Measurements from ENCODE around the gene RFT1. TPM values are rescaled to one million over a fixed set of nuclear protein-coding genes. Genes with fewer than 3 reads are reported as not detected.

Gene RFT1
- total and polyA plus RNA-seq, 2 of the 13 experiments (the other 11 are each of a cell fraction or from before 2014, with no cell fraction given), result 23.2 to 37.0 TPM

- Histone ChIP-seq H3K4me3 (replicated peaks in 1 of 3; ENCODE audit: insufficient read depth in 1 of 3, low read depth in 2 of 3, low read length in 3 of 3) (no peak overlapping the region), H2AFZ (ENCODE audit: low read length) (no peak overlapping the region), H3K27me3 (ENCODE audit: control insufficient read depth in 1 of 2, insufficient read depth in 2 of 2, low read length in 2 of 2) (no peaks in the 10 kb centered on the region; a peak in 1 of 5 replicates), H3K9ac (ENCODE audit: insufficient read depth, low read depth, low read length) (no peak overlapping the region), H3K4me2 (ENCODE audit: low read depth, low read length) (no peak overlapping the region), H3K4me1 (ENCODE audit: insufficient read depth, low read length) (peaks cover 11% of the 10 kb centered on the region), H4K20me1 (ENCODE audit: insufficient read depth, low read length) (no peaks in the 10 kb centered on the region), H3K27ac (ENCODE audit: extremely low read length, insufficient read depth, low read length) (no peak overlapping the region), H3K9me3 (ENCODE audit: low read length) (no peaks in the 10 kb centered on the region), H3K79me2 (ENCODE audit: insufficient read depth, low read length) (no peaks in the 10 kb centered on the region), H3K36me3 (replicated peaks in 1 of 2; ENCODE audit: control insufficient read depth in 1 of 2, insufficient read depth in 2 of 2, low read length in 2 of 2) (peaks cover 3 to 23% of the 10 kb centered on the region in 2 experiments)
- DNase-seq (ENCODE audit: low spot score), result no peak
- CTCF ChIA-PET (ENCODE audit: low intra/inter-chr PET ratio, low total read pairs), result interaction anchor here (0.7 to 7.2 kb wide), 6 partner anchors 20 to 85 kb away, joined by 3 to 81 read pairs (median 4); no protein-coding TSS in a partner anchor
- no peak for FAIRE-seq
- POLR2A ChIA-PET, result interaction anchor here (0.9 to 1.1 kb wide), 2 partner anchors 56 to 83 kb away, joined by 3 to 4 read pairs; no protein-coding TSS in a partner anchor
- WGBS (ENCODE audit: low lambda C conversion rate), result 100% methylated on average over 1 of the region's 1 CpG
- no peak; the same call in 2 of the 3 replicates for ATAC-seq
- no peak for TF ChIP-seq NCOA1 (CRISPR knock-in tag; IDR thresholded peaks at IDR 0.05)
- no peak for TF ChIP-seq ZNF567 (CRISPR knock-in tag; IDR thresholded peaks at IDR 0.05; ENCODE audit: borderline replicate concordance)
- no peak for TF ChIP-seq MIER2 (CRISPR knock-in tag; IDR thresholded peaks at IDR 0.05)
- TF ChIP-seq TMF1 (CRISPR knock-in tag; IDR thresholded peaks at IDR 0.05; ENCODE audit: low read depth), result no peak
- TF ChIP-seq ZNF350 (CRISPR knock-in tag; IDR thresholded peaks at IDR 0.05; ENCODE audit: borderline replicate concordance, low read depth), result no peak
- no peak for TF ChIP-seq NFE2 (CRISPR knock-in tag; IDR thresholded peaks at IDR 0.05)
- no peak for TF ChIP-seq ZUFSP (CRISPR knock-in tag; IDR thresholded peaks at IDR 0.05; ENCODE audit: borderline replicate concordance)
- no TSS peak for BruUV-seq (replicated peaks)
- intact Hi-C loops (cut with micrococcal nuclease; ENCODE audit: unreplicated experiment) (loop anchor here (1.0 kb wide), 1 partner anchor 83 kb away; no protein-coding TSS in a partner anchor), in situ Hi-C loops (cut with HindIII; ENCODE audit: extremely low pct_ligation_motif_present, low pct_unique_long_range_greater_than_20kb) (no loop called here)
Observed at GRCh38 chr3:53113293-53114010, 16.8 kb downstream of the RFT1 start.
